ENCODE data around the gene FRMD5. TPM values are rescaled to one million over a fixed set of nuclear protein-coding genes. Genes with fewer than 3 reads are reported as not detected.

FRMD5 gene
- total RNA-seq, 4 donors from 2014 or later: 0.15 to 2.5 (median 0.29) TPM

- intact Hi-C loops (cut with DNase I; ENCODE audit: low total_unique reads): no loop called here
- TF ChIP-seq, protein P1, sequence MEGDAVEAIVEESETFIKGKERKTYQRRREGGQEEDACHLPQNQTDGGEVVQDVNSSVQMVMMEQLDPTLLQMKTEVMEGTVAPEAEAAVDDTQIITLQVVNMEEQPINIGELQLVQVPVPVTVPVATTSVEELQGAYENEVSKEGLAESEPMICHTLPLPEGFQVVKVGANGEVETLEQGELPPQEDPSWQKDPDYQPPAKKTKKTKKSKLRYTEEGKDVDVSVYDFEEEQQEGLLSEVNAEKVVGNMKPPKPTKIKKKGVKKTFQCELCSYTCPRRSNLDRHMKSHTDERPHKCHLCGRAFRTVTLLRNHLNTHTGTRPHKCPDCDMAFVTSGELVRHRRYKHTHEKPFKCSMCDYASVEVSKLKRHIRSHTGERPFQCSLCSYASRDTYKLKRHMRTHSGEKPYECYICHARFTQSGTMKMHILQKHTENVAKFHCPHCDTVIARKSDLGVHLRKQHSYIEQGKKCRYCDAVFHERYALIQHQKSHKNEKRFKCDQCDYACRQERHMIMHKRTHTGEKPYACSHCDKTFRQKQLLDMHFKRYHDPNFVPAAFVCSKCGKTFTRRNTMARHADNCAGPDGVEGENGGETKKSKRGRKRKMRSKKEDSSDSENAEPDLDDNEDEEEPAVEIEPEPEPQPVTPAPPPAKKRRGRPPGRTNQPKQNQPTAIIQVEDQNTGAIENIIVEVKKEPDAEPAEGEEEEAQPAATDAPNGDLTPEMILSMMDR (IDR thresholded peaks at IDR 0.05): no peak
- no peak for TF ChIP-seq POLR2A (IDR thresholded peaks at IDR 0.05)
- DNase-seq (ENCODE audit: low spot score in 2 of 2): no peak
- 91 to 95% methylated on average over 13 of the region's 13 CpGs for WGBS, 2 donors
- H3K4me3 ChIP-seq (ENCODE audit: low read depth, poor library complexity, severe bottlenecking): no peak overlapping the region
These were observed 206.2 kb downstream of the FRMD5 start for GRCh38 chr15:43988900-43989299.

GRCh38 chr15:43987924-43988323 is 207.1 kb downstream of the FRMD5 start:
- H3K4me3 ChIP-seq (ENCODE audit: low read depth, poor library complexity, severe bottlenecking): no peak overlapping the region
- TF ChIP-seq POLR2A (IDR thresholded peaks at IDR 0.05): no peak
- TF ChIP-seq, protein P1 (IDR thresholded peaks at IDR 0.05): no peak
- intact Hi-C loops (cut with DNase I; ENCODE audit: low total_unique reads): no loop called here
- WGBS, 2 donors: 92 to 93% methylated on average over 1 of the region's 1 CpG
- no peak for DNase-seq (ENCODE audit: low spot score in 2 of 2)

- WGBS, 2 donors: 57 to 74% methylated on average over 7 of the region's 7 CpGs
- intact Hi-C loops (cut with DNase I; ENCODE audit: low total_unique reads): no loop called here
- no peak for TF ChIP-seq POLR2A (IDR thresholded peaks at IDR 0.05)
- TF ChIP-seq, protein P1 (IDR thresholded peaks at IDR 0.05): no peak
These were observed 208.9 kb downstream of the FRMD5 start for GRCh38 chr15:43985976-43986680.

GRCh38 chr15:43981576-43981975 is 213.5 kb downstream of the FRMD5 start:
- 28 to 33% methylated on average over 2 of the region's 2 CpGs for WGBS, 2 donors
- intact Hi-C loops (cut with DNase I; ENCODE audit: low total_unique reads): no loop called here
- DNase-seq (ENCODE audit: low spot score in 2 of 2): no peak
- H3K4me3 ChIP-seq (ENCODE audit: low read depth, poor library complexity, severe bottlenecking): no peak overlapping the region
- TF ChIP-seq, protein P1 (IDR thresholded peaks at IDR 0.05): no peak
- no peak for TF ChIP-seq POLR2A (IDR thresholded peaks at IDR 0.05)

More at GRCh38 chr15:43985976-43986680, 208.9 kb downstream of the FRMD5 start:
- DNase-seq (ENCODE audit: low spot score in 2 of 2): no peak
- no peak overlapping the region for H3K4me3 ChIP-seq (ENCODE audit: low read depth, poor library complexity, severe bottlenecking)

DNA sequence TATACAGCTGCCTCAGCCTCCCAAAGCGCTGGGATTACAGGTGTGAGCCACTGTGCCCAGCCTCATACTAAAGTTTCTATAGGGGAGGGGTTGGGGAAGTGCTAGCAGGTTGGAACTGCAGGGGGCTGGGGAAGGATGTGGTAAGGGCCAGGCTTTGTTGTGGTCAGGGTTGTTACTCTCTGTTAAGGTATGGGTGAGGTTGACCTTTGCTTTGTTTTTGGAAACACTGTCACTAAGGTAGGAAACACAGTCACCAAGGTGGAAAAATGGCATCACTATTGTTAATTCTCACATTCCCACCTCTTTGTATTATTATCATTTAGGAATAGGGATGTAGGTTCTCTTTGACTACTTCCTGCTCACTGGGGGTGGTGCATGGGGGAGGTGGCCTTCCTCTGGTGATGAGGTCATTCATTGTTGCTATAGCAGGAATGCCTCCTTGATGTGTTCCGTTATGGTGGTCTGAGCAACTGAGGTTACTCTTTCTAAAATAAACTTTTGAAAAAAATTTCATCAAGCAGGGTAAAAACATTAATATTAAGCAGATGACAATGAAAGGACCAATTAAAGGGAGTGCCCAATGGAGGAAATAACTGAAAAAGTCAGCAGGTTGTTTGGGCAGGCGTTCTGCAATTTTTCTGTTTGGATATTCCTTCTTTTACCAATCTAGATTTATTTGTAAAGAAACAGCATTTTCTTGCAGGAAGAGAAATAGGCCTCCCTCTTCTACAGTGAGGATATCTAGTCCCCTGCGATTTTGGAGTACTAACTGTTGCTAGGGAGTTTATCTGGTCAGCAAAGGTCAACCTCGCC is 217.8 kb downstream of the FRMD5 start:
- WGBS, 2 donors: 75 to 84% methylated on average over 5 of the region's 5 CpGs
- H3K4me3 ChIP-seq (ENCODE audit: low read depth, poor library complexity, severe bottlenecking): no peak overlapping the region
- TF ChIP-seq POLR2A (IDR thresholded peaks at IDR 0.05): no peak
- TF ChIP-seq, protein P1 (IDR thresholded peaks at IDR 0.05): no peak
- no peak for DNase-seq (ENCODE audit: low spot score in 2 of 2)
- intact Hi-C loops (cut with DNase I; ENCODE audit: low total_unique reads): no loop called here

Measured in lower leg skin (tissue), 4 donors.